GM18517 (cell line): ENCODE measurements around the gene DMXL1.
"Not testable (repeated sequence)": the region's sequence is repeated elsewhere in the genome, so short reads cannot be mapped to it uniquely, and the experiment has no call there.

ENCODE experiments used
- ATAC-seq: cut with Tn5 transposase; IDR thresholded peaks from one replicate; pipeline ENCODE4 v1.9.1; 2021; ENCODE audit warnings: mild to moderate bottlenecking, moderate library complexity; ENCODE audit not compliant: unreplicated experiment

DMXL1 gene

GRCh38 chr5:119123280-119123679 is 52.4 kb downstream of the DMXL1 start:
- no peak for ATAC-seq

DNA sequence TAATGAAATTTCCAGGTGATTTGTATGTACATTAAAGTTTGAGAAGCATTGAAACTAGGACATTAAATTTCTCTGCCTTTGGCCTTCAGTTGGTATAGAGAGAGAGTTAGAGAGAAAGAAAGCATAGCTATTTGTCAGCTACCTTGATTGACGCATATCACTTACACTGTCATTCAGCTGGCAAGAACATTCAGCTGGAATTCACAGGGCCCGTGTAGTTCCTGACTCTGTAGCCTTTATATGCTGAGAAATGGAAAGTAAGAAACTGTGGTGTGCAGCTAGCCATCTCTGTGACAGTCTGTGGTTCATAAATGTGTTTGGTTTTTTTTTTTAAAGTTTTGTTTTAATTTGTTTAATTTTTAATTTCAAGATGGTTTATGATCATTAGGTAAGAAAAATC is 58.9 kb downstream of the DMXL1 start:
- no peak for ATAC-seq

DNA sequence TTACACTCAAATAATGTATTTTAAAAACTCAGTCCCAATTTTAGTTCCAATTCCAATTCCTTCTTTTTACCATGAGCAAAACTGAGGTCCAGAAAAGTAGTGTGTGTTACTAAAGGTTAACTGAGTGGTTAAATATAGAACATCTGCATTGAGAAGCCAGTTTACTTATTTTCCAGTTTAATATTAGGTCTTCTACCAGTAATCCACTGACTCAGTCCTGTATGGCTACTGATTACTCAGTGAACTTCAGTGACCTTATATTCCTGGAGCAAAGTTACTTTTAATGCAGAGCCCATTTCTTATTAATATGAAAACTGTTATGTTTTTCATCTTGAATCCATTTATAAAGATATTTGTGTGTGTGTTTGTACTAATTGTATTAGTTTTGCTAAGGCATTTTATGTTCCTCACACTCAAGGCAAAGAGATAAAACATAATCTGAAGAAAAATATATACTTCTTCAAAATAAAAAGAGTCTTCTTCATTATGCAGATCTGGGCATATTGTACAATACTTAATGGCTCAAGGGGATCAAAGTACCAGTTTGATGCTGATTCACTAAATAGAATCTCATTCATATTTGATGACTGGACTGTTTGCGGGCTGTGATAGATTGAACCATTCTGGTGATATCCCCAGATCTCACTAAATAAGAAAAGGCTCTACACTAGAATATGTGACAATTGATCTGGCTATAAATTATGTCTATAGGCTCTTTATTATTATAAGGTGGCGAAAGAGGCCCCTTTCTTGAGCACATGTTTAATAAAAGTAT is 60.8 kb downstream of the DMXL1 start:
- no peak for ATAC-seq

DNA sequence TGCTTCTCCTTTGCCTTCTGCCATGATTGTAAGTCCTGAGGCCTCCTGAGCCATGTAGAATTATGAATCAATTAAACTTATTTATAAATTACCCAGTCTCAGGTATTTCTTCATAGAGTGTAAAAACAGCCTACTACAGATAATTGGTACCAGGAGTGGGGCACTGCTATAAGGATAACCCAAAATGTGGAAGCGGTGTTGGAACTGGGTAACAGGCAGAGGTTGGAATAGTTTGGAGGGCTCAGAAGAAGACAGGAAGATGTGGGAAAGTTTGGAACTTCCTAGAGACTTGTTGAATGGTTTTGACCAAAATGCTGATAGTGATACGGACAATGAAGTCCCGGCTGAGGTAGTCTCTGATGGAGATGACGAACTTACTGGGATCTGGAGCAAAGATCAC is 64.9 kb downstream of the DMXL1 start:
- not testable (repeated sequence) for ATAC-seq

DNA sequence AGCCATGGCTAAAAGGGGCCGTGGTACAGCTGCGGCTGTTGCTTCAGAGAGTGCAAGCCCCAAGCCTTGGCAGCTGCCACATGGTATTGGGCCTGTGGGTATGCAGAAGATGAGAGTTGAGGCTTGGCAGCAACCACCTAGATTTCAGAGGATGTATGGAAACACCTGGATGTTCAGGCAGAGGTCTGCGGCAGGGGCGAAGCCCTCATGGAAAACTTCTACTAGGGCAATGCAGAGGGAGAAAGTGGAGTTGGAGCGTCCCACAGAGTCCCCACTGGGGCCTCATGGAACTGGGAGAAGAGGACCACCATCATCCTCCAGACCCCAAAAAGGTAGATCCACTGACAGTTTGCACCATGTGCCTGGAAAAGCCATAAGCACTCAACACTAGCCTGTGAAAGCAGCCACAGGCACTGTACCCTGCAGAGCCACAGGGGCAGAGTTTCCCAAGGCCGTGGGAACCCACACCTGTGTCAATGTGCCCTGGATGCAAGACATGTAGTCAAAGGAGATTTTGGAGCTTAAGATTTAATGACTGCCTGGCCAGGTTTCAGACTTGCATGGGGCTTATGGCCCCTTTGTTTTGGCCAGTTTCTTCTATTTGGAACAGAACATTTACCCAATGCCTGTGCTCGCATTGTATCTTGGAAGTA is 65.9 kb downstream of the DMXL1 start:
- no peak for ATAC-seq

- ATAC-seq, result no peak
Measured at GRCh38 chr5:119153629-119154028, 82.7 kb downstream of the DMXL1 start.

DNA sequence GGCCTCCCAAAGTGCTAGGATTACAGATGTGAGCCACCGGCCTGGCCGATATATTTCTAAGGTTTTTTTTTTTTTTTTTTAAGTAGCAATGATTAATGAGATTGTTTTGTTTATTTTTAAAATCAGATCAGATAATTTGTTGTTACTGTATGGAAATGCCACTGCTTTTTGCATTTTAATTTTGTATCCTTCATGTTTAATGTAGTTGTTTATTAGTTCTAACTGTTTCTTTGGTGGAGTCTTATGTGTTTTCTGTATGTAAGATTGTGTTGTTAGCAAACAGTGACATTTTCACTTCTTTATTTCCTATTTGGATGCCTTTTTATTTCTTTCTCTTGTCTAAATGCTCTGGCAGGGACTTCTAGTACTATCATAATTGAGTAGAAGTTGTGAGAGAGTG is 87.3 kb downstream of the DMXL1 start:
- no peak for ATAC-seq

- no peak for ATAC-seq
Measured at GRCh38 chr5:119161430-119161829, 90.5 kb downstream of the DMXL1 start.

DNA sequence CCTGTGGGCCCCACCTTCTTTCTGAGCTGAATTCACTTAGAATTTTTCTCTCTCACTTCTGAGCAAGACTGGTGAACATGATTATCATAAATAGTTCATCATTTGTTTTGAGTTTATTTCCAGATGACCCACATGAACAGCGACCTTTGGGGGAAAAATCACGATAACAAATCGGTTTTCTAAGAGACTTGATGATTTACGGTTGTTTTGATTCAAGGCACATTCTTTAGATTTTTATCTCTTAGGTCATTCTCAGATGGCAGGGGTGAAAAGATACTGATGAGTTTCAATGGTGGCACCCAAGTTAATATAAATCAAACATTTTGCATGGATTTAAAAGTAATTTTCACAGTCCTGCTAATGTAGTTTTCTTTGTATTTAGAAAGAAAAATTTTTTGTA is 95.1 kb downstream of the DMXL1 start:
- ATAC-seq, result no peak

- ATAC-seq, result no peak
Measured at GRCh38 chr5:119168401-119168800, 97.5 kb downstream of the DMXL1 start.

DNA sequence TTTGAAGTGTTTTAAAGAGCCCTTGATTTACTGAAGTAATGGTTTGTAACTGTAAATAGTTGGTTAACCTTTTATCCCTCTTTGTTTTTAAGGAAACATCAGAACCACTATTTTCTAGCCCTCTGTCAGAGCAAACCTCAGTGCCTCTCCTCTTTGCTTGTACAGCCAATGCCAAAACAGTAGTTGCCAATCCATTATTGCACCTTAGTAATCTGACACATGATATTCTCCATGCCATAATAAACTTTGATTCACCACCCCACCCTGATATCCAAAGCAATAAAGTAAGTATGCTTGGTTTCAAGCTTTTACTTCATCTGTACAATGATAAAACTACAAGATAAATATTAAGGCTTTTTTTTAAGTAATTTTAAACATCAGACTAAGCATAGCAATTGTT is 100.8 kb downstream of the DMXL1 start:
- ATAC-seq, result no peak

- no peak for ATAC-seq
Measured at GRCh38 chr5:119174578-119175163, 103.8 kb downstream of the DMXL1 start.

GRCh38 chr5:119176785-119177184 is 105.9 kb downstream of the DMXL1 start:
- no peak for ATAC-seq

DNA sequence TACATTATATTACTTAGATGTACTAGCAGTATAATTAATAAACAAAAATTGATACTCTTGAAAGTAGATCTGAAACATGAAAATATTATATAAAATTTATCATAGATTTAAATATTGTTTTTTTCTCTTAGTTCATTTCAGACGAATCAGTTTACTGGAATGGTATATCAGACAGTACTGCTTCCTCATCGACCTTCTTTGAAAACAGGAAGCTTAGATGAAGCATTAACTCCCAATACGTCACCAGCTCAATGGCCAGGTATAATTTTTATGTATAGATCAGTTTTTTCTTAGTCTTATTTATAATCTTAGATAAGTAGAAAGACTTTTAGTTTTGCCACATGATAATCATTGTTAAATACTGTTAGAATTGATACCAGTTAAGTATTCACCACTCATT is 106.3 kb downstream of the DMXL1 start:
- ATAC-seq, result no peak

- no peak for ATAC-seq
Measured at GRCh38 chr5:119178435-119178834, 107.5 kb downstream of the DMXL1 start.

- no peak for ATAC-seq
Measured at GRCh38 chr5:119179857-119180641, 109.2 kb downstream of the DMXL1 start.

DNA sequence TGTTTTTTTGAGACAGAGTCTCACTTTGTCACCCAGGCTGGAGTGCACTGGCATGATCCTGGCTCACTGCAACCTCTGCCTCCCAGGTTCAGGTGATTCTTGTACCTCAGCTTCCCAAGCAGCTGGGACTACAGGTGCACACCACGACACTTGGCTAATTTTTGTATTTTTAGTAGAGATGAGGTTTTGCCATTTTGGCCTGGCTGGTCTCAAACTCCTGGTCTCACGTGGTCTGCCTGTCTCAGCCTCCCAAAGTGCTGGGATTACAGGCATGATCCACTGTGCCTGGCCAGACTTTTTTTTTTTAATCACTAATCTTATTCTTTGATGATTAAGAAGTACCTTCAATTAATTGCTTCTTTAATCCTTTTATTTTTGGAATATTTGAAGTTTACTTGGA is 114.6 kb downstream of the DMXL1 start:
- ATAC-seq, result not testable (repeated sequence)

DNA sequence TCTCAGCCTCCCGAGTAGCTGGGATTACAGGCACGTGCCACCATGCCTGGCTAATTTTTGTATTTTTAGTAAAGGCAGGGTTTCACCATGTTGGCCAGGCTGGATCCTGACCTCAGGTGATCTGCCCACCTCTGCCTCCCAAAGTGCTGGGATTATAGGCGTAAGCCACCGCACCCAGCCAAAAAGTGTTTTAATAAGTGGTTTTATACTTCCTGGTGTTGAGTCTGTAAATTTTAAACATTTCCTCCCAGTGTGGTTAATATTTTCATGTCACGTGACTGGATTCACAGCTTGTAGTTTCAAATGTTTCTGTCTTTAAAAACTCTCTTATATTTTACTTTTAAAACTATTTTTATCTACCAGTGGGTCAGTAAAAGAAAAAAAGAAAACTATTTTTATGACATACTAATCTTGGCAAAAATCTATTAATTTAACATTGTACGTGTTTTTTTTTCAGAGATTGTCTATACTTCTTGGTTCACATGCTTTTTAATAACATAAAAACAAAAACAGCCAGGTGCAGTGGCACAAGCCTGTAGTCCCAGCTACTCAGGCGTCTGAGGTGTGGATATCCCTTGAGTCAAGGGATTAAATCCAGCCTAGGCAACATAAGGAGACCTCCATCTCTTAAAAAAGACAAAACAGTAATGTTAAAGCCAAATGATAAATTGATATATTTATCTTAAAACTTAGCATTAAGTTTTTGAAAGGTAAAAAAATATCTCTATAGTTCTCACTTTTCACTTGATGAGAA is 117.1 kb downstream of the DMXL1 start:
- no peak for ATAC-seq

DNA sequence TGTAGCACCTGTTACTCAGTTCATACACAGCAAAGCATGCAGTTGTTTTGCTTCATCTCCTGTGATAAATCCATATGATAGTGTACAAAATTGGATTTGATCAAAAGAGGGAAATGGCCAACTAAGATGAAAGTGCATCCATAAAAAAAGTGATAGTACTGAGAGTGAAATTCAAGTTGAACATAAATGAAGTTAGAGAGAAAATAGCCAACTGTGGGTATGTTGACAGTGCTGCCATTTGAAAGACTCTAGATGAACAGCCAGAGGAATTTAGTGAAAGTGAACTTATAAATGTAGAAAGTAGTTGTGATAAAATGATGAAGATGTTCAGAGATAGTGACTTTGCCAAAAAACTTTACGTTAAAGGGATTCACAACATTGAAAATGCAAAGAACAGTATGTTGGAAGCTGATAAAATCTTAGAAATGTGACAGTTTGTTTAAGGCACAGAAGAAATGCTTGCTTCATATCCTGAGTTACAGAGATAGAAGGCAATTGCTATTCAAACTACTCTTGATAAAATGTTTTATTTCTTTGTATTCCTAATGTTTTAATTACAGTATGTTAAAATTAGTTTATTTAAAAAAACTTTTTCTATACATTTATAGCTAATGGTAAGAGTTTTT is 119.7 kb downstream of the DMXL1 start:
- no peak for ATAC-seq

- ATAC-seq, result no peak
Measured at GRCh38 chr5:119191944-119192343, 121.1 kb downstream of the DMXL1 start.
